GM19351 (cell line): Measurements from ENCODE around the gene LAMB4.

Source experiments
- ATAC-seq: cut with Tn5 transposase; IDR thresholded peaks from one replicate; pipeline ENCODE4 v1.9.1; 2021; ENCODE audit warnings: mild to moderate bottlenecking, moderate library complexity; ENCODE audit not compliant: unreplicated experiment

LAMB4 gene

GRCh38 chr7:108016841-108017775, 113.1 kb downstream of the LAMB4 start:
- no peak for ATAC-seq

GRCh38 chr7:108015740-108016139, 114.4 kb downstream of the LAMB4 start:
- no peak for ATAC-seq

DNA sequence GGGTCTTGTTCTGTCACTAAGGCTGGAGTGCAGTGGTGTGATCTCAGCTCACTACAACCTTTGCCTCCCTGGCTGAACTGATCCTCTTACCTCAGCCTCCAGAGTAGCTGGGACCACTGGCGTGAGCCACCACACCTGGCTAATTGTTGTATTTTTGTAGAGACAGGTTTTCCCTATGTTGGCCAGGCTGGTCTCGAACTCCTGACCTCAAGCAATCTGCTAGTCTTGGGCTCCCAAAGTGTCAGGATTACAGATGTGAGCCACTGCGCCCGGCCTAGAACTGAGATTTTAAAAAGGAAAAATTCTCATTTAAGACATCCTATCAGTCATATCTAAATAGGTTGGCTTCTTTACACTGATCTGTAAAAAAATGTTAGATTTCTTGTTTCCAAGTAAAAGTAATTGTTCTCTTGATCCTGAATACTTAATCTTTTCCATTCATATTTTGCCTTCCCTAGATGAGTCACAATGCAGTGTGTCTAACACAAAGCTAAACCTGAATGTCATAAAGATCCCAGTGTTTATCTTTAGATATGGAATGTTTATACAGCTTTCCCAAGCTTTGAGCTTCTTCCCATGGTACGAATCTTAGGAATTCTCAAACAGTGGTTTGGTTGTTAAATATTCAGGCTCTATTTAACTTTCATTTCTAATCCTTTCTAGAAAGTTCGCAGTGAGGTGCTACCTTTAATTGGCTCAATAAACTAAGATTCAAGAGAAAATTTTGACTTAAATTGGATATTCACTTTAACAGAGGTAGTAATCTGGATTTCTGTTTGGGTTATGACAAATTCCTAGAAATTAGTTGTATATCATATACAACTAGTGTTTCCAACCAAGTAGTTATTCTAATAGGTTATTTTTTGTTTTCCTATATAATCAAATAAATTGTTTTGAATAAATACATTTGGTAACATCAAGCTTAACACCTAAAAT, 115.1 kb downstream of the LAMB4 start:
- ATAC-seq, result no peak

- ATAC-seq, result no peak
Measured at GRCh38 chr7:108014215-108014614, 115.9 kb downstream of the LAMB4 start.

DNA sequence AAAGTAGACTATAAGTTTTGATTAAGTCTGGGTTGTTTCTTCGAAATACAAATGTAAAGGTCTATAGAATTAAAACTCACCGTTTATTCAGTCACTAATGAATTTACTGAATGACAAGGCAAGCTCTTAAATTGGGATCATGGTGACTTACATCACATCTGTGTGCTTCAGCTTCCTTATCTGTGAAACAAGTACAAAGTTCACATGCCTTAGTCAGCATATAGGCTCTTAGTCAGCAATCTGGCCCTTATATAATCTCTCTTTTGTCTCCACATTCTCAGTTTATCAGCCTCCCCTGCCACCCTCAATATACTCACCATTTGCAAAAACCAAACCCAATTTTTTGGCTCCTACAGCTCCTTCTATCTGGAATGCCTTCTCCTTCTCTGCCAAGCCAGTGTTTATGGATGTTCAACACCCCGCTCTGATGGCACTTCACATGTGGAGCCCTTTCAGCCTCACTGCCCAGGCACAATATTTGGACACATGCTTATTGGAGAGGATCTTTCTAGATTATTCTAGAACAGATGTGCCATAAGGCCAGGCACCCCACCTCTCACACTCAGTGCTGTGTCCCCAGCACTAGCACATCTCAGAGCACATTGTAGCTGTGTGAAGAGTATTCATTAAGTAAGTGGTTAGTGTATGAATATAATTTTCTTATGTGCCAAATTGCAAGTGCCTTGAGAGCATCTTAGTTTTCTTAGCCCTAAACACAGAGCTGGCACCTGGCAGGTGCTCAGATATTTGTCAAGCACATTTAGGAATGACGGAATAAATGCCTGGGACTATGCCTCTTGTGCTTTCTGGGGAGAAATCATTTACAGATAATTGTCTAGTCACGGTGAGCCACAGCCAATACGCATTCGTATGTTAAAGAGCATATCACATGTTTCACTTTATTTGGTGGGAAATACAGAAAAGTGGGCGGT, 117.4 kb downstream of the LAMB4 start:
- ATAC-seq, result no peak

- ATAC-seq, result no peak
Measured at GRCh38 chr7:108010377-108010776, 119.8 kb downstream of the LAMB4 start.

- no peak for ATAC-seq
Measured at GRCh38 chr7:108009873-108010272, 120.3 kb downstream of the LAMB4 start.

DNA sequence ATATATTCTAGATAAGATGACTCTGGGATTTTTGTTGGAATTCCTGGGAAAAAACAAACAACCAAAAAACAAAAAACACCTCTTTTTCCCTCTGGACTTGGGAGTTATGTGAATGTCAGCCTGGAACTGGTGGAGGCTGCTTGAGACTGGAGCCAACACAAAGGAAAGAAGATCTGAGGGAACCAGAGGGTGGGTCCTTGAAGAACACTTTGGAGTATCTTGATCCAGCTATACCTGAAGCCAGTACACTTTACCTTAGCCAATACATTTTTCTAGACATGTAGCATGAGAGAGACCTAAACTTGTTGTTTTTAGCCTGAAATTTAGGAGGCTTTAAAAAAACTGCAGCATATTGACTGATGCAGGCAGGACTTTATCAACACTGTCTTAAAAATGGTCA, 121.3 kb downstream of the LAMB4 start:
- ATAC-seq, result no peak

DNA sequence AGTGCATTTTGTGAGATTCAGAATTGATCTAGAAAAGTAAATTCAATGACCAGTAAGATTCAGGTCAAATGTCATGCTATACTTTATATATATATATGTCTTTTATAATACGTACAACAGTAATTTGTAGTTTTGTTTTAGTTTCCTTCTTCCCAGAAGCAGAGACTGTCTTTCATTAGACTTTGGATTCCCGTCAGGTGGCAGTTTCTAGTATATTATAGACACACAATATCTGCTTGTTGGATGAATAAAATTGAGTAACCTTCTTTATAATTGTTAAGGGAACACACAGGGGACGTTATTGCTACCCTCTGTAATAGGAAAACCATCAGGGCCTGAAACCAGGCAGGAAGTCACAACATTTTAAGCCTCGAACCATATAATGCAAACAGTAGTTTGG, 121.9 kb downstream of the LAMB4 start:
- ATAC-seq, result no peak

- no peak for ATAC-seq
Measured at GRCh38 chr7:108007762-108008161, 122.4 kb downstream of the LAMB4 start.

DNA sequence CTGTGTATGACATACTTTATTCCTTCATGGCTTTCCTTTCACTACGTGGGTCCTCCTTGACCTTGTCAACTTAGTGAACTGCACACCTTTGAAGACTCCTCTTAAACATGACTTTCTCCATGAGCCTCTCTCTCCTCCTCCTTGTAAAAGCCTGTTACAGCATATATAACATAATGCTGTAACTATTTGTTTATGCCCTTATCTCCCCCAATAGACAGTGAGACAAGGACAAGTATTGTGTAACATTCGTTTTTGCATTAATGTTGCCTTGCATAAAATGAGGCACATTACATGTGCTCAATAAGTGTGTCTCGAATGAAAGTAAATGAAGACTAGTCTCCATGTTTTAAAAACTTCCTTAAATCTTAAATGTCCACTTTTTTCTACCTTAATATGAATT, 122.9 kb downstream of the LAMB4 start:
- ATAC-seq, result no peak

GRCh38 chr7:108004220-108005142, 125.7 kb downstream of the LAMB4 start:
- no peak for ATAC-seq

GRCh38 chr7:108003599-108003935, 126.6 kb downstream of the LAMB4 start:
- no peak for ATAC-seq

DNA sequence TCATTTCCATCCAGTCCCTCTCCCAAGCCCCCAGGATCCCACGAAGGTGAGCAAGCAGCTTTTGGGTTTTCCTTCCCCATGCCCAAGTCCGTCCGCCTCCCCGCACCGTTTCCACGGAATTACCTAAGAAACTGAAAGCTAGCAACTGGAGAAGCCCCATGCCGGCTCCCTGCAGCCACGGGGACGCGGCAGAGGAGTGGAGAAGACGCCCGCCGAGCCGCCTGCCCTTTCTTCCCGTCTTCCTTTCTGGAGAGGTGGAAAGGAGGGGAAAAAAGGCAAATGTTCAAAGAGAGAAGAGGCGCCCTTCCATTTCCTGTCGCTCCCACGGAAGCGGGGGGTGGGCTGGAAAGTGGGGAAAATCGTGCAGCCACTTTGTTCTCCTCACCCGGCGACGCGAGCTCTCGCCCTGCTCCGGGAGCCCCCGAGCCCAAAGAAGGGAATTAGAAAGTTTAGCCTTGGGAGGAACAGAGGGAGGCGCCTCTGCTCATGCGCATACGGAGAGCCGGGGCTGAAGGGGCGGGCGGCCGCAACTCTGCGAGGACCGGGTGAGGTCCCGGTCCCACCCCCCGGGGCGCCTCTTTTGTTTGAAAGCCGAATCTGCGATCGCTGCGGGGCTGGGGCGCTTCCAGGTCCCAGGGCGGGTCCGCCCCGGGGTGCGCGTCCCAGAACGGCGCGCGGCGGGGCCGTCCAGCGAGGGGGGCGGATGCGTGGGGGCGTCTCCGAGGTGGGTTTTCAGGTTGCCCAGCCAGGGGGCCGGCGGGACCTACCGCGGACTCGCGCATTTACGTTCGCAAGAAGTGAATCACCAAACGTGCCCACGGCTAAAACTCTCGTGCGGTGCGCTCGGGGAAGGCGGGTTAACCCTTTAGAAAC, 127.2 kb downstream of the LAMB4 start, which contains the start of gene LAMB1:
LAMB1 (minus strand) TSS at position 436 of the 873 bp plus-strand sequence; CDS start at position 160, 276 bp downstream.
- ATAC-seq, result no peak

DNA sequence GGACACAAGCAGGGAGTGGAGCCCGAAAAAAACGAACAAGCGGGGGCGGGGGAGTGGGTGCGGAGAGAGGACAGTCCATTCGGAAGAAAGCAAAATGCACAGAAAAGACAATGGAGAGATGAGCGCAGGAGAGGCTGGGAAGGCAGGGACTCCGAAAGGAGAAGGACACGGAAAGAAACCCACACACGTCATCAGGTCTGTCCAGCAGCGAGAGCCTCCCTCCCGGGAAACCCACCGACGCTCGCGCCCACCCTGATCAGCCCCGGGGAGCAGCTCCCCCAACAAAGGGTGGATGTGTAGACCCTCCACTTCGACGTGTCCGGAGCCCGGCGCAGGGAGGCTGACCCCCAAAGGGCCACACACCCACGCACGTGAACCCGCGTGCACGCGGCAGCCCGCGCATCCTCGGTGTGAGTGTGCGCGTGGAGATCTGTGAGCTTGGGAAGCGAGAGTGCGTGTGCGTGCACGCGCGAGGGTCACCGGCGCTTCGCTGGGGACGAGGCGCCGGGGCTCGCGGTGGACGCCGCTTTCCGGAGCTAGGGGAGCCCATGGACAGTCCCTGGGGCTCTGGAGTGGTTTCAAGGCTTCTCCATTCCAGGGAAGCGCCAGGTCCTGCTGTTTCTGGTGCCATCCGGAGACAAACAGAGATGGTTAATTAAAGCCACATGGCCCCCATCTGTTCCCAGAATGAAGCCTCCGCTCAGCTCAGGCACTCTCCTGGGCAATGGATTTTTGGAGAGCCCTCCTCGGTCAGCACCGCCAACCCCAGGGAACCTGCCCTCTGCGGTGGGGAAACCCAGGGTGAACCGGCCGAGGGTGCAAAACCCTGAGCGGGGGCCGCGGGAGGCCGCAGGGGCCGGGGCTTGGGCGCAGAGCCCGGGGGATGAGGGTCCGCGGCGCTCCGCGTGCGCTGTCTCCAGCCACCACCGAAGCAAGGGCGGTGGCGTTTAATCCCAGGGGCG, 128.1 kb downstream of the LAMB4 start:
- ATAC-seq, result no peak

GRCh38 chr7:108000875-108001763, 129.0 kb downstream of the LAMB4 start:
- ATAC-seq, result no peak
